CD4-positive, alpha-beta T cell (primary cell): ENCODE measurements around the gene RIMS3. TPM values are rescaled to one million over a fixed set of nuclear protein-coding genes. Genes with fewer than 3 reads are reported as not detected.

ENCODE experiments used
- ATAC-seq: fragments of 200-7000 bp; cut with Tn5 transposase; one replicate; pipeline ENCODE4 v1.10.0; 2022; ENCODE audit warnings: mild to moderate bottlenecking; ENCODE audit not compliant: poor library complexity
- CTCF ChIA-PET: fragments of 350-600 bp; sonication (Branson Sonifier 250); formaldehyde crosslinking; loops from one replicate; lab custom pipeline; 2021; ENCODE audit warnings: antibody characterized with exemption, inconsistent platforms; lab: Charles Lee
- POLR2A ChIA-PET: fragments of 350-600 bp; sonication (Branson Sonifier 250); formaldehyde crosslinking; loops from one replicate; lab custom pipeline; 2021; ENCODE audit warnings: antibody characterized with exemption, inconsistent platforms; lab: Charles Lee
- DNase-seq, 14 experiments: peaks; one replicate each; pipeline ENCODE4 v3.0.0-alpha.2; 2013 to 2020; ENCODE audit warnings: mixed read lengths in 2 of 14
- H3K27ac ChIP-seq, 2 donors: one replicate each; pipeline versions ENCODE4 v1.5.1 to v1.7.0; 2013; ENCODE audit warnings: low read length in 2 of 2, low read depth in 1 of 2, mild to moderate bottlenecking in 1 of 2
- H3K27me3 ChIP-seq, 2 experiments: 1 replicate in 1 of 2; 2 replicates in 1 of 2; pipeline versions ENCODE4 v1.6.1 to v1.7.0; 2013; ENCODE audit warnings: low read length in 2 of 2, control low read depth in 1 of 2, mild to moderate bottlenecking in 1 of 2, moderate library complexity in 1 of 2; ENCODE audit not compliant: insufficient read depth in 2 of 2, control insufficient read depth in 1 of 2
- H3K36me3 ChIP-seq: one replicate; pipeline ENCODE4 v1.6.1; 2013; ENCODE audit warnings: low read length, control low read depth; ENCODE audit not compliant: insufficient read depth
- H3K4me1 ChIP-seq: one replicate; pipeline ENCODE4 v1.6.1; 2013; ENCODE audit warnings: low read length, control low read depth; ENCODE audit not compliant: insufficient read depth
- H3K4me3 ChIP-seq: one replicate; pipeline ENCODE4 v1.5.1; 2013; ENCODE audit warnings: mild to moderate bottlenecking, low read length, moderate library complexity
- H3K9me3 ChIP-seq, 2 experiments: 1 replicate in 1 of 2; 2 replicates in 1 of 2; pipeline versions ENCODE4 v1.6.1 to v1.7.0; 2013; ENCODE audit warnings: low read length in 2 of 2, mild to moderate bottlenecking in 2 of 2, control low read depth in 1 of 2, moderate library complexity in 1 of 2; ENCODE audit not compliant: control insufficient read depth in 1 of 2, insufficient read depth in 1 of 2
- H3K27ac Mint-ChIP-seq: one replicate; pipeline ENCODE4 v1.8.0; 2020; ENCODE audit warnings: mixed read lengths
- H3K27me3 Mint-ChIP-seq: one replicate; pipeline ENCODE4 v1.8.0; 2021; ENCODE audit warnings: mixed read lengths
- H3K36me3 Mint-ChIP-seq: one replicate; pipeline ENCODE4 v1.8.0; 2021; ENCODE audit warnings: low read depth, mixed read lengths
- H3K4me1 Mint-ChIP-seq: one replicate; pipeline ENCODE4 v1.8.0; 2021; ENCODE audit warnings: low read depth, mixed read lengths
- H3K4me3 Mint-ChIP-seq: one replicate; pipeline ENCODE4 v1.8.0; 2020; ENCODE audit warnings: mild to moderate bottlenecking, mixed read lengths
- H3K9me3 Mint-ChIP-seq: one replicate; pipeline ENCODE4 v1.8.0; 2020; ENCODE audit warnings: mixed read lengths
- intact Hi-C, 2 experiments: fragments of 100-400 bp; cut with DNase I in 1 of 2; cut with micrococcal nuclease in 1 of 2; formaldehyde crosslinking; loops; one replicate each; pipeline versions ENCODE4 v1.15.1 to v1.9.0; 2023 to 2025; cut with DNase I, micrococcal nuclease
- total RNA-seq, 174 experiments: library from RNA in 2 of 174; stranded (reverse) in 2 of 174; gene quantifications; one replicate each; pipeline ENCODE4 v1.2.3 and lab custom pipeline; 2021 to 2026
- TF ChIP-seq, protein P1 (sequence below): fragments of 200-600 bp; IDR thresholded peaks from one replicate; pipeline ENCODE4 v1.8.0; 2022; ENCODE audit warnings: antibody characterized with exemption, mild to moderate bottlenecking

Gene RIMS3
- total RNA-seq, 2 experiments from 2014 or later, result 0.99 to 1.1 TPM

DNA sequence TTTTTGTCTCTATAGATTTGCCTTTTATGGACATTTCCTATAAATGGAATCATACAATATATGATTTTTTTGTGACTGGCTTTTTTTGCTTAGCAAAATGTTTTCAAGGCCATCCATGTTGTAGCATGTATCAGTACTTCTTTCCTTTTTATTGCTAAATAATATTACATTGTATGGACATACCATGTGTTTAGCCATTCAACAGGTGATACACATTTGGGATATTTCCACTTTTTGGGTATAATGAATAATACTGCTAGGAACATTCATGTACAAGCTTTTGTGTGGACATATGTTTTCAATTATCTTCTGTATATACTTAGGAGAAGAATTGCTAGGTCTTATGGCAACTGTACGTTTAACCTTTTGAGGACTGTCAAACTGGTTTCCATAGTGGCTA, 47.4 kb downstream of the RIMS3 start:
- ATAC-seq, result no peak
- no peaks in the 10 kb centered on the region for H3K9me3 Mint-ChIP-seq
- H3K36me3 Mint-ChIP-seq, result no peaks in the 10 kb centered on the region
- intact Hi-C loops, result loop anchor here in 1 of 2 experiments (10.0 kb wide), 1 partner anchor 147 kb away; no protein-coding TSS in a partner anchor
- Histone ChIP-seq H3K36me3 (no peaks in the 10 kb centered on the region), H3K9me3 (no peaks in the 10 kb centered on the region), H3K27me3 (no peaks in the 10 kb centered on the region), H3K4me1 (no peaks in the 10 kb centered on the region), H3K27ac (no peak overlapping the region), H3K4me3 (no peak overlapping the region)
- POLR2A ChIA-PET, result no interaction called here
- no peaks in the 10 kb centered on the region for H3K4me1 Mint-ChIP-seq
- peaks cover 5% of the 10 kb centered on the region for H3K27me3 Mint-ChIP-seq
- no peak overlapping the region for H3K4me3 Mint-ChIP-seq
- CTCF ChIA-PET, result no interaction called here
- H3K27ac Mint-ChIP-seq, result no peak overlapping the region
- TF ChIP-seq, protein P1, sequence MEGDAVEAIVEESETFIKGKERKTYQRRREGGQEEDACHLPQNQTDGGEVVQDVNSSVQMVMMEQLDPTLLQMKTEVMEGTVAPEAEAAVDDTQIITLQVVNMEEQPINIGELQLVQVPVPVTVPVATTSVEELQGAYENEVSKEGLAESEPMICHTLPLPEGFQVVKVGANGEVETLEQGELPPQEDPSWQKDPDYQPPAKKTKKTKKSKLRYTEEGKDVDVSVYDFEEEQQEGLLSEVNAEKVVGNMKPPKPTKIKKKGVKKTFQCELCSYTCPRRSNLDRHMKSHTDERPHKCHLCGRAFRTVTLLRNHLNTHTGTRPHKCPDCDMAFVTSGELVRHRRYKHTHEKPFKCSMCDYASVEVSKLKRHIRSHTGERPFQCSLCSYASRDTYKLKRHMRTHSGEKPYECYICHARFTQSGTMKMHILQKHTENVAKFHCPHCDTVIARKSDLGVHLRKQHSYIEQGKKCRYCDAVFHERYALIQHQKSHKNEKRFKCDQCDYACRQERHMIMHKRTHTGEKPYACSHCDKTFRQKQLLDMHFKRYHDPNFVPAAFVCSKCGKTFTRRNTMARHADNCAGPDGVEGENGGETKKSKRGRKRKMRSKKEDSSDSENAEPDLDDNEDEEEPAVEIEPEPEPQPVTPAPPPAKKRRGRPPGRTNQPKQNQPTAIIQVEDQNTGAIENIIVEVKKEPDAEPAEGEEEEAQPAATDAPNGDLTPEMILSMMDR, result no peak
- DNase-seq, result no peak

DNA sequence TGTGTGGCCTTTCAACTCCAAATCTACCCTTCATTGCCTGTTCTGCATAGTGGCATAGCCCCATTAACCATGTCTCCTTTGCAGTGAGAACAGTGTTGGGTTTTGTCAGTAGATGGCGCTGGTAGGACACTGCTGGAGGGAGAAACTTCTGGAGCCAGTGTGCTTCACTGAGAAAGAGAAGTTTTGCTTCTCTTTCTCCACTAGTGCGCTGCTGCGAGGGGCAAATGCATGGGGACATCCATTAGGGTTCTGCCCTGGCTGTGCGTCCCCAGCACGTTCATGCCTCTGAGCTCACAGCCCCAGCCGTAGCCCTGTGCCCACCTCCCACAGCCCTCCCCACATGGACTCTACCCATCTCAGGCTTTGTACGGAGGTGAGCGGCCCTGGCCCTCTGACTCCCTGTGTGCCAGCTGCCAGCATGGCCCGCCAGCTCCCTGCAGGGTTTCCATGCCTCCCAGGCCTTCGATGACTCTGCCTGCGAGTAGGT, 53.1 kb downstream of the RIMS3 start:
- ChIA-PET CTCF (interaction anchor here (0.6 kb wide), 2 partner anchors 60 to 451 kb away, joined by 3 to 4 read pairs; no protein-coding TSS in a partner anchor), POLR2A (no interaction called here)
- Mint-ChIP-seq H3K27me3 (no peaks in the 10 kb centered on the region), H3K4me3 (no peak overlapping the region), H3K4me1 (no peaks in the 10 kb centered on the region), H3K27ac (no peak overlapping the region), H3K9me3 (no peaks in the 10 kb centered on the region), H3K36me3 (no peaks in the 10 kb centered on the region)
- Histone ChIP-seq H3K9me3 (no peaks in the 10 kb centered on the region), H3K27me3 (no peaks in the 10 kb centered on the region), H3K4me1 (no peaks in the 10 kb centered on the region), H3K4me3 (no peak overlapping the region), H3K36me3 (no peaks in the 10 kb centered on the region), H3K27ac (no peak overlapping the region)
- ATAC-seq, result peak; percentile 90
- intact Hi-C loops, result loop anchor here (1.0 to 10.0 kb wide), 7 partner anchors 57 to 390 kb away; no protein-coding TSS in a partner anchor
- DNase-seq, result peak; percentile 47 to 83 (median 60)
- TF ChIP-seq, protein P1, result peak; percentile 80

DNA sequence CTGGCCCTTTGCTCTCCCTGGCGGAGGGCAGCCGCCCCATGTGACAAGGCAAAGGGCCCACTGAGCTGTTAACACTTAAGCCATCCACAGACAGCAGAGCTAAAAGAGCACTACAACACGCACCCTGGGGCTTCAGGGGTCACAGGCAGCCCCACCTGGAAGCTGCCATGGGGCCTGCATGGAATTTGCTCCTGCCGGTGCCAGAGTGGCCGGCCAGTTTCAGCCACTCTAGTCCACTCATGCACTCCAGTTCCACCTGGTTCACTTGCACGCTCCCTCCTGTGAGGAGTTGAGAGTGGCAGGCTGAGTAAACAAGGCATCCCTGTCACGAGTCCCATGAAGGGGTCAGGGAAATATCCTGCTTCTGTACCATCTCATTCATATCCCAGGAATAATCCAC, 55.3 kb downstream of the RIMS3 start:
- H3K4me1 ChIP-seq, result no peaks in the 10 kb centered on the region
- H3K4me3 Mint-ChIP-seq, result no peak overlapping the region
- H3K36me3 Mint-ChIP-seq, result no peaks in the 10 kb centered on the region
- H3K9me3 Mint-ChIP-seq, result no peaks in the 10 kb centered on the region
- no peaks in the 10 kb centered on the region for H3K4me1 Mint-ChIP-seq
- intact Hi-C loops, result loop anchor here (5.0 to 10.0 kb wide), 4 partner anchors 155 to 392 kb away; no protein-coding TSS in a partner anchor
- DNase-seq (no peak), ATAC-seq (no peak)
- no peak overlapping the region for H3K4me3 ChIP-seq
- H3K27me3 Mint-ChIP-seq, result no peaks in the 10 kb centered on the region
- TF ChIP-seq, protein P1, result no peak
- CTCF ChIA-PET, result interaction anchor here (1.2 kb wide), 1 partner anchor 343 kb away, joined by 3 read pairs; no protein-coding TSS in a partner anchor
- no peaks in the 10 kb centered on the region for H3K27me3 ChIP-seq
- H3K27ac ChIP-seq, result no peak overlapping the region
- H3K36me3 ChIP-seq, result no peaks in the 10 kb centered on the region
- H3K27ac Mint-ChIP-seq, result no peak overlapping the region
- no peaks in the 10 kb centered on the region for H3K9me3 ChIP-seq
- POLR2A ChIA-PET, result no interaction called here
